ENCODE results near the gene RAD9A.

GRCh38 chr11:67356864-67357561 is 34.8 kb upstream of the RAD9A start:
- peak; percentile 96 for TF ChIP-seq CTCF (IDR thresholded peaks at IDR 0.05)
- TF ChIP-seq EZH2phosphoT487 (IDR thresholded peaks at IDR 0.05), result no peak
